Measurements from ENCODE around the gene FHIT.

- TF ChIP-seq CTCF (IDR thresholded peaks at IDR 0.05) (no peak), POLR2A (IDR thresholded peaks at IDR 0.05) (no peak)
Measured at GRCh38 chr3:60652829-60653228, 598.4 kb downstream of the FHIT start.
